ENCODE results near the gene SIPA1L3. TPM values are rescaled to one million over a fixed set of nuclear protein-coding genes. Genes with fewer than 3 reads are reported as not detected.
A peak's percentile ranks its signal among the peaks of the same experiment; 100 is the strongest.

Gene SIPA1L3
- total RNA-seq, 1 experiment from 2014 or later = 66.3 TPM

DNA sequence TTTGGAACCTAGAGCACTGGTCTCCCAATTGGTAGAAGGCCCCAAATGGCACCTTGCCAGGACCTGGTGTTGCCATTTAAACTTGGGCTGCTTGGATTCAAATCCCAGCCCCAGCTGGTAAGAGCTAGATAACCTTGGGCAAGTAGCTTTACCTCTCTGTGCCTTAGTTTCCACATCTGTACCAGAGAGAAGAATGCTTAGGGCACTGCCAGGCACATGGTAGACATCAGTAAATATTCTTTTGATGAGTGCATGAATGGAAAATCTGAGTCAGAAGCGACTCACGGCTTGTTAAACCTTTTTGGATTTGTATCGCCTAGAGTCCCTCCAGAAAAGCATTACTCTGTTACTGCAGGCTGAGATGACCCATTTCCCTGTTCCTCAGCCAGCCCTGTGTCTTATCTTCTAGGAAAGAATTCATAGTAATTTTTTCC is 90.9 kb downstream of the SIPA1L3 start:
- TF ChIP-seq SIN3A (IDR thresholded peaks at IDR 0.05; ENCODE audit: borderline replicate concordance, insufficient read depth, low read depth, low read length) (no peak), POLR2AphosphoS5 (IDR thresholded peaks at IDR 0.05; ENCODE audit: low read depth, low read length) (no peak), TCF7L2 (IDR thresholded peaks at IDR 0.05; ENCODE audit: low read depth, low read length) (no peak)
- TF ChIP-seq, protein P1, sequence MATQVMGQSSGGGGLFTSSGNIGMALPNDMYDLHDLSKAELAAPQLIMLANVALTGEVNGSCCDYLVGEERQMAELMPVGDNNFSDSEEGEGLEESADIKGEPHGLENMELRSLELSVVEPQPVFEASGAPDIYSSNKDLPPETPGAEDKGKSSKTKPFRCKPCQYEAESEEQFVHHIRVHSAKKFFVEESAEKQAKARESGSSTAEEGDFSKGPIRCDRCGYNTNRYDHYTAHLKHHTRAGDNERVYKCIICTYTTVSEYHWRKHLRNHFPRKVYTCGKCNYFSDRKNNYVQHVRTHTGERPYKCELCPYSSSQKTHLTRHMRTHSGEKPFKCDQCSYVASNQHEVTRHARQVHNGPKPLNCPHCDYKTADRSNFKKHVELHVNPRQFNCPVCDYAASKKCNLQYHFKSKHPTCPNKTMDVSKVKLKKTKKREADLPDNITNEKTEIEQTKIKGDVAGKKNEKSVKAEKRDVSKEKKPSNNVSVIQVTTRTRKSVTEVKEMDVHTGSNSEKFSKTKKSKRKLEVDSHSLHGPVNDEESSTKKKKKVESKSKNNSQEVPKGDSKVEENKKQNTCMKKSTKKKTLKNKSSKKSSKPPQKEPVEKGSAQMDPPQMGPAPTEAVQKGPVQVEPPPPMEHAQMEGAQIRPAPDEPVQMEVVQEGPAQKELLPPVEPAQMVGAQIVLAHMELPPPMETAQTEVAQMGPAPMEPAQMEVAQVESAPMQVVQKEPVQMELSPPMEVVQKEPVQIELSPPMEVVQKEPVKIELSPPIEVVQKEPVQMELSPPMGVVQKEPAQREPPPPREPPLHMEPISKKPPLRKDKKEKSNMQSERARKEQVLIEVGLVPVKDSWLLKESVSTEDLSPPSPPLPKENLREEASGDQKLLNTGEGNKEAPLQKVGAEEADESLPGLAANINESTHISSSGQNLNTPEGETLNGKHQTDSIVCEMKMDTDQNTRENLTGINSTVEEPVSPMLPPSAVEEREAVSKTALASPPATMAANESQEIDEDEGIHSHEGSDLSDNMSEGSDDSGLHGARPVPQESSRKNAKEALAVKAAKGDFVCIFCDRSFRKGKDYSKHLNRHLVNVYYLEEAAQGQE (IDR thresholded peaks at IDR 0.05; ENCODE audit: insufficient read depth in 1 of 2, low read depth in 2 of 2, low read length in 1 of 2) = no peak
- TF ChIP-seq, protein P2, sequence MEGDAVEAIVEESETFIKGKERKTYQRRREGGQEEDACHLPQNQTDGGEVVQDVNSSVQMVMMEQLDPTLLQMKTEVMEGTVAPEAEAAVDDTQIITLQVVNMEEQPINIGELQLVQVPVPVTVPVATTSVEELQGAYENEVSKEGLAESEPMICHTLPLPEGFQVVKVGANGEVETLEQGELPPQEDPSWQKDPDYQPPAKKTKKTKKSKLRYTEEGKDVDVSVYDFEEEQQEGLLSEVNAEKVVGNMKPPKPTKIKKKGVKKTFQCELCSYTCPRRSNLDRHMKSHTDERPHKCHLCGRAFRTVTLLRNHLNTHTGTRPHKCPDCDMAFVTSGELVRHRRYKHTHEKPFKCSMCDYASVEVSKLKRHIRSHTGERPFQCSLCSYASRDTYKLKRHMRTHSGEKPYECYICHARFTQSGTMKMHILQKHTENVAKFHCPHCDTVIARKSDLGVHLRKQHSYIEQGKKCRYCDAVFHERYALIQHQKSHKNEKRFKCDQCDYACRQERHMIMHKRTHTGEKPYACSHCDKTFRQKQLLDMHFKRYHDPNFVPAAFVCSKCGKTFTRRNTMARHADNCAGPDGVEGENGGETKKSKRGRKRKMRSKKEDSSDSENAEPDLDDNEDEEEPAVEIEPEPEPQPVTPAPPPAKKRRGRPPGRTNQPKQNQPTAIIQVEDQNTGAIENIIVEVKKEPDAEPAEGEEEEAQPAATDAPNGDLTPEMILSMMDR (IDR thresholded peaks at IDR 0.05) = no peak
- ChIA-PET CTCF (no interaction called here), POLR2A (interaction anchor here (0.7 kb wide), 1 partner anchor 32 kb away, joined by 5 read pairs; no protein-coding TSS in a partner anchor)
- BruUV-seq (replicated peaks) = no TSS peak
- Histone ChIP-seq H3K27me3 (ENCODE audit: control insufficient read depth, insufficient read depth, low read length) (no peaks in the 10 kb centered on the region), H3K36me3 (ENCODE audit: control insufficient read depth, insufficient read depth, low read length) (no peaks in the 10 kb centered on the region), H3K9me3 (ENCODE audit: control insufficient read depth, insufficient read depth, low read depth, low read length) (no peaks in the 10 kb centered on the region), H3K27ac (ENCODE audit: low read length) (peak overlapping the region; percentile 9; the same call in 1 of the 2 replicates), H3K4me1 (ENCODE audit: control insufficient read depth, insufficient read depth, low read length) (peaks cover 8% of the 10 kb centered on the region), H3K4me3 (ENCODE audit: low read depth in 2 of 2, low read length in 2 of 2) (no peak overlapping the region)
- in situ Hi-C loops (cut with HindIII; ENCODE audit: low pct_unique_long_range_greater_than_20kb, low sequenced_read_pairs) (loop anchor here (5.0 kb wide), 1 partner anchor 64 kb away; no protein-coding TSS in a partner anchor), intact Hi-C loops (cut with micrococcal nuclease; ENCODE audit: unreplicated experiment) (no loop called here)
- peak; percentile 90 for DNase-seq (ENCODE audit: low read depth, low spot score)
- peak; percentile 78 for ATAC-seq

DNA sequence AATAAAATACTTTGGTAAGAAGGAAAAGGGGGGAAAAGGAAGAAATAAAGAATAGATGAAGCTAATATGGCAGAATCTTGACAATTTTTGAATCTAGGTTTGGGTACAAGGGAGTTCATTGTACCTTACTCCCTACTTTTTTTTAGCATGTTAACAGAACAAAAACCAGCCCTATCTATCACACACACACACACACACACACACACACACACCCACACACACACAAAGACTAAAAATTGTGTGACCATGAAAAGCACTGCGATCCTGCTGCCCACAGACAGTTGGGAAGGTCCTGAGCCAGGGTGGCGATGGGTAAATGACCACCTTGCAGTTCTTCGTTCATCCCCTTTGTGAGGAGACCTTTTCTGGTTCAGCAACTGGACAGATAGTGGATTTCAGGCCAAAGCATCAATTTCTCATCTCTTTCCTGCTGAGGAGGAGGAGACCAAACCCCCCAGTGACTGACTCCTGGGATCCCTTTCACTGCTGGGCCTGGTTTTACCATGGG is 91.8 kb downstream of the SIPA1L3 start:
- no peak for ATAC-seq
- ChIA-PET CTCF (interaction anchor here (0.6 to 0.7 kb wide), 2 partner anchors 18 to 67 kb away, joined by 4 to 11 read pairs; no protein-coding TSS in a partner anchor), POLR2A (interaction anchor here (0.7 kb wide), 1 partner anchor 16 kb away, joined by 3 read pairs; no protein-coding TSS in a partner anchor)
- no peak for DNase-seq (ENCODE audit: low read depth, low spot score)
- intact Hi-C loops (cut with micrococcal nuclease; ENCODE audit: unreplicated experiment) (no loop called here), in situ Hi-C loops (cut with HindIII; ENCODE audit: low pct_unique_long_range_greater_than_20kb, low sequenced_read_pairs) (loop anchor here (5.0 kb wide), 1 partner anchor 63 kb away; no protein-coding TSS in a partner anchor)
- no TSS peak for BruUV-seq (replicated peaks)
- Histone ChIP-seq H3K9me3 (ENCODE audit: control insufficient read depth, insufficient read depth, low read depth, low read length) (no peaks in the 10 kb centered on the region), H3K4me3 (ENCODE audit: low read depth in 2 of 2, low read length in 2 of 2) (no peak overlapping the region), H3K27me3 (ENCODE audit: control insufficient read depth, insufficient read depth, low read length) (no peaks in the 10 kb centered on the region), H3K4me1 (ENCODE audit: control insufficient read depth, insufficient read depth, low read length) (peaks cover 17% of the 10 kb centered on the region), H3K27ac (ENCODE audit: low read length) (0 out of 2 replicates have a peak overlapping the region, but pooled peaks have one; percentile 7), H3K36me3 (ENCODE audit: control insufficient read depth, insufficient read depth, low read length) (no peaks in the 10 kb centered on the region)
- TF ChIP-seq, protein P2 (IDR thresholded peaks at IDR 0.05) = no peak
- TF ChIP-seq TCF7L2 (IDR thresholded peaks at IDR 0.05; ENCODE audit: low read depth, low read length) (no peak), SIN3A (IDR thresholded peaks at IDR 0.05; ENCODE audit: borderline replicate concordance, insufficient read depth, low read depth, low read length) (no peak), POLR2AphosphoS5 (IDR thresholded peaks at IDR 0.05; ENCODE audit: low read depth, low read length) (no peak)

Data from Panc1 (cell line).